MG63 (cell line): ENCODE results near the gene LZTS2. TPM values are rescaled to one million over a fixed set of nuclear protein-coding genes. Genes with fewer than 3 reads are reported as not detected.

Source experiments
- DNase-seq: peaks from one replicate; pipeline ENCODE4 v3.0.0-alpha.2; 2020
- H3K27me3 ChIP-seq: fragments of 250-450 bp; sonication (Bioruptor Pico); 2 replicates; pipeline ENCODE4 v1.5.1; 2020; ENCODE audit warnings: mild to moderate bottlenecking, moderate library complexity
- H3K36me3 ChIP-seq: fragments of 250-450 bp; sonication (Bioruptor Pico); 2 replicates; pipeline ENCODE4 v1.5.1; 2020; ENCODE audit warnings: mild to moderate bottlenecking, moderate library complexity
- H3K4me3 ChIP-seq: fragments of 250-450 bp; sonication (Bioruptor Pico); 2 replicates; pipeline ENCODE4 v1.5.1; 2020; ENCODE audit warnings: mild to moderate bottlenecking, moderate library complexity
- H3K9me3 ChIP-seq: fragments of 250-450 bp; sonication (Bioruptor Pico); 2 replicates; pipeline ENCODE4 v1.5.1; 2020; ENCODE audit warnings: mild to moderate bottlenecking, moderate library complexity
- total RNA-seq: library from RNA; depleted of rRNA; stranded (reverse); fragments of >200 nt; shearing (Covaris generic); gene quantifications from 2 replicates; pipeline ENCODE4 v1.2.3, GENCODE V29; 2014; ENCODE audit warnings: low replicate concordance

LZTS2 gene
- total RNA-seq, 1 experiment from 2014 or later: 64.4 TPM

DNA sequence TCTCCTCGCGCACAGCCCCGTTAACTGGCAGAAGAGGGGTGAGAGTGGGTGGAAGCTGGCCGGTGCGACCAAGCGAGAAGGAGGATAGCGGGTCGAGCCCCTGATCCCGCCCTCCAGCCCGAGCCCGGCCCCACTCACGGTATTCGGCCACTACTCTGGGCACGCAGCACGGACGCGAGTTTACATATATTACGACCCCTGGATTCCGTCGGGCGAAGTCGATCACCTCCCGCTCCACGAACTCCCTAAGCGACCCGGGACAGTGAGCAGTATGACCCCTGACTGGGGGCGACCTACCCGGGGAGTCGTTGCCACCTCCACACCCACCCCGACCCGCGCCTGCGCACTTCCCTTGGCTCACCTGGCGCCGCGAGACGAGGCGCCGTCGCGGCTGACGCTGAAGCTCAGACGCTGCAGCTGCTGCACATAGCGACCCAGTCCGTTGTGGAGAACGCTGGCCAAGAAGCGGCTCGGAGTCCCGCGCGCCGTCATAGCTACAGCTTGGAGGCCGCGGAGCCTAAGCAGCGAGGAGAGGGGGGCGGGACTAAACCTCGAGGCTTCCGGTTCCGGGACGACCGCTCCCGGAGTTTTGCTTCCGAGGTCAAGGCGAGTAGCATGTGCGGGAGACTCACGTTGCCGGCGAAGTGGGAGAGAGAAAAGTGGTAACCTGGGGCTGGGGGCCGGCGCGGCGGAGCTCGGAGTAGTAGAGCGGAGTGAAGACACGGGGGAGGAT is 12.5 kb upstream of the LZTS2 start, which contains the start of the genes MRPL43 and TWNK:
TSS of gene MRPL43 (minus strand) at position 546 of the 733 bp plus-strand sequence. CDS start at position 492, 54 bp downstream.
TSS of gene TWNK (plus strand) at position 592 of the 733 bp plus-strand sequence. CDS start 668 bp downstream, outside the sequence.
- H3K9me3 ChIP-seq: no peaks in the 10 kb centered on the region
- no peaks in the 10 kb centered on the region for H3K27me3 ChIP-seq
- peak within 1 kb of the TSS; percentile 100 for H3K4me3 ChIP-seq
- peak; percentile 83 for DNase-seq
- peaks cover 48% of the 10 kb centered on the region for H3K36me3 ChIP-seq

DNA sequence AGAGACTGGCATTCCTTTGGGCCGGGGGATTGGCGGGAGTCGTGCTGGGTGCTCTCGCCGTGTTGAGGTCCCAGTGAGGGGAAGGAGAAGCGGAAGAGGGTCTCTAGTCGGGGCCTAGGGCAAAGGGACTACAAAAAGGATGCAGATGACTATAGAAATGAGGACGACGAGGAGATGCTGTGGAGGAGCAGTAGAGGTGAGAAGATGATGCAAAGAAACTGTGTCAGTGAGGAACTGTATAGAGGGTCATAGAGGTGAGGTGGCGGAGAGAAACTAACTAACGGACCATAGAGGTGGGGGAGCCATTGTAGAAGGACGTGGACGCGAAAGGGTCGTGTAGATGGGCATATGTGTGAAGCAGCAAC is 11.9 kb upstream of the LZTS2 start:
- Histone ChIP-seq H3K9me3 (no peaks in the 10 kb centered on the region), H3K27me3 (no peaks in the 10 kb centered on the region), H3K36me3 (peaks cover 48% of the 10 kb centered on the region), H3K4me3 (peak overlapping the region; percentile 100)
- DNase-seq: no peak

DNA sequence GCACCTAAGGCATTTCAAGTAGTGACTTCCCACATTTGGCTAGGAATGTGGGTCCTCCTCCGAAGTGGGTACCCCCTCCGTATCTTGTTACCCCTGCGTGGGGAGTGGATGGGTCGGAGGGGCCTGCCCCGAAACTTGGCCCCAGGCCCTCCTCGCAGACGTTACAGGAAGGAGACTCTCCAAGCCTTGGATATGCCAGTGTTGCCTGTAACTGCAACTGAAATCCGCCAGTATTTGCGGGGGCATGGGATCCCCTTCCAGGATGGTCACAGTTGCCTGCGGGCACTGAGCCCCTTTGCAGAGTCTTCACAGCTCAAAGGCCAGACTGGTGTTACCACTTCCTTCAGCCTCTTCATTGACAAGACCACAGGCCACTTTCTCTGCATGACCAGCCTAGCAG is 11.4 kb upstream of the LZTS2 start:
- DNase-seq: no peak
- Histone ChIP-seq H3K36me3 (peaks cover 51% of the 10 kb centered on the region), H3K9me3 (no peaks in the 10 kb centered on the region), H3K4me3 (peak overlapping the region; percentile 100), H3K27me3 (no peaks in the 10 kb centered on the region)

DNA sequence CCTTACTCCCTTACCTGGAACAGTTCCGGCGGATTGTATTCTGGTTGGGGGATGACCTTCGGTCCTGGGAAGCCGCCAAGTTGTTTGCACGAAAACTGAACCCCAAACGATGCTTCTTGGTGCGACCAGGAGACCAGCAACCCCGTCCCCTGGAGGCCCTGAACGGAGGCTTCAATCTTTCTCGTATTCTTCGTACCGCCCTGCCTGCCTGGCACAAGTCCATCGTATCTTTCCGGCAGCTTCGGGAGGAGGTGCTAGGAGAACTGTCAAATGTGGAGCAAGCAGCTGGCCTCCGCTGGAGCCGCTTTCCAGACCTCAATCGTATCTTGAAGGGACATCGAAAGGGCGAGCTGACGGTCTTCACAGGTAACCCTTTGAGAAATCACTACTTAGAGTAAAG is 10.5 kb upstream of the LZTS2 start:
- H3K27me3 ChIP-seq: no peaks in the 10 kb centered on the region
- no peak overlapping the region; the same call in 1 of the 2 replicates for H3K4me3 ChIP-seq
- H3K36me3 ChIP-seq: peaks cover 60% of the 10 kb centered on the region
- no peaks in the 10 kb centered on the region for H3K9me3 ChIP-seq
- no peak for DNase-seq

DNA sequence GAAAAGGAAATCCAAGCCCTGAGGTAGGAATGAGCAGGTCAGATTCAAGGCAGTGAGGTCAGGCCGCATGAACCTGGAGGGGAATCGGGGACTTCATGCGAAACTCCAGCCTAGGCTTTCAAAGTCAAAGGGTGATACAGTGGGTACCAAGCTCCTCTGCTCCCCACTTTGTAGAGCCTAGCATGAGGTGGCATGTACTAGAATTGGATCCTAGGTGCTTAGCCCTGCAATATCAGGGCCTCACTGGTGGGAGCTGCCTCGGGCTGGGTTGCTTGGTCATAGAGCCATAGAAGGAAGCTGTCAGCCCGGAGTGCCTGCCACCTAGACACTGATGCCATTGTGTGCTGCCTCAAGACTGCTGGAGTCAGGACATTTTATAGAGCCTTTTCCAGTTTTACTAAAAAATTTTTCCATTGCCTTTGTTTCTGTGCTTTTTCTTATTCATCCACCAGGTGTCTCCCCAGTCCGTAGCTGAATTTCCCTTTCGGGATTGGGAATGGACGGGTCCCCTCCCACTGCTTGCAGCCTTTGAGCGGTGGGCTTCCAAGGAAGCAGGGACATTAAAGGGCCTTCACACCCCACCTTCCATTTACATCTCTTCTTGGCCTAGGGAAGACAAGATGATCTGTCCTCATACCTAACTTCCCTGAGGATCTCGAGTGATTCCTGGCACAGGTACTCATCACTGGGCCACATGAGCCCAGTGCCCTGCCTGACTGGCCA is 5.5 kb upstream of the LZTS2 start:
- H3K4me3 ChIP-seq: no peak overlapping the region
- no peaks in the 10 kb centered on the region for H3K27me3 ChIP-seq
- H3K36me3 ChIP-seq: peaks cover 49% of the 10 kb centered on the region
- no peaks in the 10 kb centered on the region for H3K9me3 ChIP-seq
- no peak for DNase-seq

DNA sequence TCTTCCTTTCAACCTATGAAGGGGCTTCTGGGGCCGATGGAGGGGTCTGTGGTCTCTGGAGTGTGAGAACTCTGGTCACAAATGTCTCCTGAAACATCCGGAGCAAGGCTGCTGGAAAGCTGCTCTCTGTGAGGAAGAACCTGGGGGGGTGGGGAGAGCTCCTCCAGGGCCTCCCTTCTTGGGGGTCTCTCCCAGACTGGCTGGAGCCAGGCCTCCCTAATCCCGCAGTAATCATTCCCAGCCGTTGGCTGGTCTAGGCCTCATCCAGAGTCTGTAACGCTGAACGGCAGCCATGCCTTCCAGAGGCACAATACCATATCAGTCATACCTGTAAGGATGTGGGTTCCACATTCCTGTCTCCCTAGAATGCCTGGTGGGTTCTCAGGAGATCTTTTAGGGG is 4.4 kb upstream of the LZTS2 start:
- H3K36me3 ChIP-seq: peaks cover 38% of the 10 kb centered on the region
- no peak for DNase-seq
- H3K9me3 ChIP-seq: no peaks in the 10 kb centered on the region

DNA sequence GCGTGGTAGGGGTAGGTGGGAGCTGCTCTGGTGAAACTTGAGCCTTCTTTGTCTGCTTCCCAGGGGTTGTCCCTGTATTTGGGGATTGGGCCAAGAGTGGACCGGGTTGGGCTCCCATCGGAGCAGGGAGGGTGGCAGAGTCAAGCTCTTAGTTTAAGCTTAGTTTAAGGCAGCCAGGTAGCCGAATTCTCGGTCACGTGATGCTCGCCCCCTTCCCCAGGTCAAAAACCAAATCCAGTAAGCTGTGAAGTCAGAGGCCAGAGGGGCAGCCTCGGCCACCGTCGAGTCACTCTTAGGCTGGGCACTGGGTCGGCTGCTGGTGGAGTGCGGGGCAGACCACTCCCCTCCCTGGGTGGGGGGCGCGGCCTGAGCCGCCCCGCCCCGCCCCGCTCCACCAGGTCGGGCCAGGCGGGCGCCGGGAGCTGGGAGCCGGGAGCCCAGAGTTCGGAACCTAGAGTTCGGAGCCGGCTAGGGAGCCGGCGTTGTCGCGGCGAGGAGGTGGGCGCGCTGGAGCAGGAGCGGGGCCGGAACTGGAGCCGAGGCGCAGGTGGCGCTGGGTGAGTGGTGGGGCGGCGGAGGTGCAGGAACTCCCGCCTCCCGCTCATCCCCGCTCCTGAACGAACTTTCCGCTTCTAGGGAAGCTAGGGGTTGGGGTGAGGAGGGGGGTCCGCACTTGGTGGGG is 2.8 kb upstream of the LZTS2 start:
- Histone ChIP-seq H3K4me3 (peak overlapping the region; percentile 83), H3K9me3 (no peaks in the 10 kb centered on the region), H3K27me3 (no peaks in the 10 kb centered on the region), H3K36me3 (peaks cover 31% of the 10 kb centered on the region)
- DNase-seq: peak; percentile 57

More for the DNA sequence above, 4.4 kb upstream of the LZTS2 start:
- Histone ChIP-seq H3K4me3 (no peak overlapping the region), H3K27me3 (no peaks in the 10 kb centered on the region)

DNA sequence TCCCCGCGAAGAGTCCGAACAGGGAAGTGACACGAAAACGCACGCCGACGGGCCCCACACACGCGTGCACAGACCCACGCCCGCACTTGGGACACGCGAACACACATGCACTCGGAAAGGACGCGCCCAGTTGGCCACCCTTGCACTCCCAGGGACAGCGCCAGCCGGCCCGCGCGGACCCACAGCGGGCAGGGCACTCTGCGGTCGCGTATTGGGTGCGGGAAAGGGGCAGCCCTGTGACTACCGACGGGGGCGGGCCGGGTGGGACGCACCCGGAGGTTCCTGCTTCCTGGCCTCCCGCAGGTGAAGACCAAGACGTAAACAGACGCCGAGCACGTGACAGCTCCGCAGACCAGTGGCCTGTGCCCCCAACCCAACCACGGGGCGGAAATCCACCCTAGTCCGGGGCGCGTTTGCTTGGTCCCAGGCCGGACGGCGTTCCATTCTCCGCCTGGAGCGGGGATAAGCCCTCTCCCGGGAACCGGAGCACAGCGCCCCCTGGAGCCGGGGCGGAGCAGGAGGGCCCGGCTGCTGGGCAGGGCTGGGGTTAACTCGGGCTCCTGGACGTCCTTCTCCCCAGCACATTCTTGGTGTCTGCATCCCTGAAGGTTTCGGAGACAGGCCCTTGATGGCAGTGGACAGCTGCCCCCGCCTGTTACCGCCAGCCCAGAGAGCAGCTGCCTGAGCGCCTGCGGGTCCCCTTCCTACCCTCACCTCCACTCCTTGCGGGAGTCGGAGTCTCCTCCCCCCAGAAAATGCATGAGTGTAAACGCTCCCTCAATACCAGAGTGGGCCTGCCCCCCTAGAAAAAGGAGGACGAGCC is 2.0 kb upstream of the LZTS2 start:
- Histone ChIP-seq H3K4me3 (peak overlapping the region; percentile 83), H3K9me3 (no peaks in the 10 kb centered on the region)

DNA sequence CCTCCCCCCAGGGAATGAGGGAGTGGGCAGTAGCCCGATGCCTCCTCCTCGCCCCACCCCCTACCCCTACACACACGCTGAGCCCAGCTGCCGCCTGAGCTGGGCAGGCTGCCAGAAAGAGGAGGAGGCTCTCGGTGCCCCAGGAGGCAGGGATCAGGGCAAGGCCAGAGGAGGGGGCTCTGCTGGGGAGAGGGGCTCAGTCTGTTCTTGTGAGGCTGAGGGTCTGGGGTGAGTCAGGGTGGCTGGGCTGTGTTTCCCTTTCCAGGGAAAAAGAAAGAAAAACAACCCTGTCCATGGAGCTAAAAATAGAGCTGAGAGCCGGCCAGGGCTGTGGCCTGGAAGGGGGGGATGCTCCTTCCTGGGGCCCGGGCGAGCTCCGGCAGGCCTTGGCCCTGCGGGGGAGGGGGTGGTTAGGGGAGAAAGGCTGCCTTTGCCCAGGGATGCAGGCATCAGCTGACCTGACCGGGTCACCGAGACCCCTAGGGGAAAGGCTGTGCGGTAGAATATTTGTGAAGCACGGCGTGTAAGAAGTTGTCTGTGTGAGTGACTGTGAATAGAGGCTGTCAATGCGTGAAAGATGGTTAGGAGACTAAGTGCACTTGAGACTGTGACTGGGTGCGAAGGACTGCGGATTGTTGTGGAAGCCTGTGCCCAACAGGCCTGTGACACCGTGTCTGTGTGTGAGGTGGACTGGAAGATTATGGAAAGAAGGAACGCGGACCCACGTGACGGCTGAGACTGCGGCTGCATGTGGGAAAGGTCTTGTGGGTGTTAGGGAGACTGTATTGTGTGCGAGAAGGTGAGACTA is 1.2 kb upstream of the LZTS2 start:
- no peaks in the 10 kb centered on the region for H3K27me3 ChIP-seq
- H3K9me3 ChIP-seq: no peaks in the 10 kb centered on the region
- H3K4me3 ChIP-seq: peak overlapping the region; percentile 83
- DNase-seq: peak; percentile 93
- peaks cover 42% of the 10 kb centered on the region for H3K36me3 ChIP-seq

More for the DNA sequence above, 2.0 kb upstream of the LZTS2 start:
- Histone ChIP-seq H3K36me3 (peaks cover 39% of the 10 kb centered on the region), H3K27me3 (no peaks in the 10 kb centered on the region)
- DNase-seq: peak; percentile 83

DNA sequence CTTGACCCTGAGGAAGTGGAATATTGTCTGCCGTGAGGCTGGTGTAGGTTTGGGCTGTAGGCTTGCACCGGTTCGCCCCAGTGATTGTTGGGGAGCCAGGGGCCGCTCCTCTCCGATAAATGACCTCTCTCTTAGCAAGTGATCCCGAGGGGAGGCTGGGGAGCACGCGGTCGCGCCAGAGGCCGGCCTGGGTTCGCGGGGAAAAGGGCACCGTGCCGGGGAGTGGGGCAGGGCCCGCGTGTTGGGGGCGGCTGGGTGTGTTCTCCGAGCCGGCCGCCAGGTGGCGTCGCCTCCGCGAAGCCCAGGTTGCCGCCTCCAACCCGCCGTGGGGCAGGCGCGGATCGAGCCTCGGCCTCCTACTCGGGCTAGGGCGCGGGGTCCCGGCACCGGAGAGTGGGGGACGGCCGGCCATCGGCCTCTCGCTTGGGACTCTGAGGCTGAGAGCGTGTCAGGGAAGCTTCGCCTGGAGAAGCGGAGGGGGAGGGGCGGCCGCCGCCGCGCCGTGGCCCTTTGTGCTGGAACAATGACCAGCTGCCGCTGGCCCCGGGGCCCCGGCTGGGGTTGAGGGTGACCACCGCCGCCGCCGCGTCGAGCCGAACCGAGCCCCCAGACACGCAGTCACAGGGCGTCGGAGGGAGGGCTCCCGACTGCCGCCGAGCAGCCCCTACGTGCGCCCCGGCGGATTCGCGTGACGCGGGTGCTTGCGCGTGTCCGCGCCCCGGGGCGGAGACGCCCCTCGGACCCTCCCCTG is 442 bp upstream of the LZTS2 start:
- H3K9me3 ChIP-seq: no peaks in the 10 kb centered on the region
- DNase-seq: peak; percentile 83
- H3K4me3 ChIP-seq: peak overlapping the region; percentile 83
- H3K27me3 ChIP-seq: no peaks in the 10 kb centered on the region
- H3K36me3 ChIP-seq: peaks cover 42% of the 10 kb centered on the region

DNA sequence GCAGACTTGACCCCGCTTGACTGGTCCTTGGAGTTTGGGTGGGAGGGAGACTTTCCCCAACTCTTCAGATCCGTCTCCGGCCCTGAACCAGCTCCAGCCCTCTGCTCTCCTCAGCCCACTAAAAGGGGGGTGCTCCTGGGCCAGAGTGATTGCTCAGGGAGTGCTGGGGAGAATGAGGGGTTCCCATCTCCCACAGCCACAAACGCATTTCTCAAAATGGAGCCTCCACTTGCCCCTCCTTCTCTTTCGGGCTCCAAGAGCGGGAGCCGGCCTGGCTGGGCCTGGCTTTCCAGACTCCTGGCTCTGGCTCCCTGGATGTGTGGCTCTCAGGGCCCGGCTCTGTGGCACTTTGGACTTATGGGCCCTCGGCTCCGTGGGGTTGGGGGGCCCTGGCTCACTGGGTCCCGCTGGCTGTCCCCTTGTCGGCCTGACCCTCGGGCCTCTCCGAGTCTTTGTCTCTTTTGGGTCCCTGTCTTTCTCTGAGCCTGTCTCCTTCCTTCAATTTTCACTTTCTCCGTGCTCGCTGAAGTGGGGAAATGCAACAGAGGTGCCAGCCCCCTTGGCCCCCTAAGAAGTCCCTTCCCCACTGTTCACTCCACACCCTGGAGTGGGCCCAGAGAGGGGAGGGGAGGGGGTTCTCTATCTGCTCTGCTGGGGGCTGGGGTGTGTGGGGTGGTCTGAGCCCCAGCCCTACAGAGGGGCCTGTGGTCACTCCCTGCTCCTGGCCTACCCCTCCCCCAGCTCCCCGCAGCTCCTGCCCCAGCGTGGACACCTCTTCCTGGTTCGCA is 713 bp downstream of the LZTS2 start:
- DNase-seq: no peak
- Histone ChIP-seq H3K9me3 (no peaks in the 10 kb centered on the region), H3K36me3 (peaks cover 42% of the 10 kb centered on the region), H3K27me3 (no peaks in the 10 kb centered on the region), H3K4me3 (peak overlapping the region; percentile 83)

DNA sequence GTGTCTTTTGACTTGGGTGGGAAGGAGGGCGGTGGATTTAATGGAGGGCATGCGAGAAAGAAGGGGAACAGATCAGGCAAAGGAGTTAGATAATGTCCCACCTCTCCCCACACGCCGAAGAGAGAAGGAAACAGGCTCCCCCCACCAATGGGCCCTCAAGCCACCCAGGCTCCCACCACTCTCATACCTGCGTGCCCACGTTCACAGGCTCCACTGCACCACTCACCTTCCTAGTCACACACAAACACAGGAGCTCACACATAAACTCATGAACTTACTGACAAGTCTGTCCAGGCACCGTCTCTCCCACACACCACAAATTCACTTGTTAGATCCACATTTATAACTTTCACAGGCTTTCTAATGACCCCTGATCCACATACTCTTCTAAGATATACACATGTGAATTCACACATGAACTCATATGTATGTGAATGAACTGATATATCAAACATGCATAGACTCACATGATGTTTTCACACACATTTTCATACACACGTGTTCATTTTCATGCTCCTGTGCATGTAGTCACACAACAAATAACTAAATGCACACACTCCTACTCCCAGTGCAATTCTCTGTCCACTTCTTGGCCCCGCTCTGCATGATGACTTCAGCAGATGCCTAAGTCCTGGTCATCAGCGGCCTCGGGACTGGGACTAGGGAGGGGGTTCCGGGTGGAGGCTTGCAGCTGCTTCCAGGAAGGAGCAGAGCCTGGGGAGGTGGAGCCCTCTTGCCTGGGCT is 1.5 kb downstream of the LZTS2 start:
- peak overlapping the region; percentile 83 for H3K4me3 ChIP-seq
- no peaks in the 10 kb centered on the region for H3K27me3 ChIP-seq
- H3K36me3 ChIP-seq: peaks cover 48% of the 10 kb centered on the region
- H3K9me3 ChIP-seq: no peaks in the 10 kb centered on the region
- DNase-seq: peak; percentile 89

DNA sequence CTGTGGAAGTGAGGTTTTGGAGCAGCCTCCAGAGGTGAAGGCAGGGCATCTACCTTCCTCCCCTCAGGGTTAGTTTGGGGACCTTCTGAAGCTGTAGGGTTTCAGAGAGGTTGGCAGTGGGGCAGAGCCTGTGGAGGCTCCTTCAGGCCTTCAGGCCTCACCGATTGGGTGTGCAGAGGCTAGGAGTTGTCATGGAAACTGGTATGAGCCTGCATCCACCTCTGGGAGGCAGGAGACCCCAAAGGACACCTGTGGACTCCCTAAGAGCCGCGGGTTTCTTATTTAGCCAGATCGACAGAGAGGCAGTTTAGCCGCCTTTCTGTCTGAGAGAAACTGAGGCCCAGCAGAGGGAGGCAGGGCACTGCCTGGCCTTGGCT is 2.0 kb downstream of the LZTS2 start:
- Histone ChIP-seq H3K27me3 (no peaks in the 10 kb centered on the region), H3K9me3 (no peaks in the 10 kb centered on the region), H3K4me3 (peak overlapping the region; percentile 83), H3K36me3 (peaks cover 53% of the 10 kb centered on the region)
- no peak for DNase-seq

DNA sequence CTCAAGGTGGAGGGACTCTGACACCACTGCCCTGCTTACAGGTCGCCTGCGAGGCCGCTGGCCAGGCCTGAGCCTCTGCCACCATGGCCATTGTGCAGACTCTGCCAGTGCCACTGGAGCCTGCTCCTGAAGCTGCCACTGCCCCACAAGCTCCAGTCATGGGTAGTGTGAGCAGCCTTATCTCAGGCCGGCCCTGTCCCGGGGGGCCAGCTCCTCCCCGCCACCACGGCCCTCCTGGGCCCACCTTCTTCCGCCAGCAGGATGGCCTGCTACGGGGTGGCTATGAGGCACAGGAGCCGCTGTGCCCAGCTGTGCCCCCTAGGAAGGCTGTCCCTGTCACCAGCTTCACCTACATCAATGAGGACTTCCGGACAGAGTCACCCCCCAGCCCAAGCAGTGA is 2.8 kb downstream of the LZTS2 start:
- no peaks in the 10 kb centered on the region for H3K9me3 ChIP-seq
- peaks cover 61% of the 10 kb centered on the region for H3K36me3 ChIP-seq
- H3K4me3 ChIP-seq: no peak overlapping the region
- H3K27me3 ChIP-seq: no peaks in the 10 kb centered on the region
- DNase-seq: no peak
